ENCODE measurements around the gene PLA2G2A.

- TF ChIP-seq, protein P1, sequence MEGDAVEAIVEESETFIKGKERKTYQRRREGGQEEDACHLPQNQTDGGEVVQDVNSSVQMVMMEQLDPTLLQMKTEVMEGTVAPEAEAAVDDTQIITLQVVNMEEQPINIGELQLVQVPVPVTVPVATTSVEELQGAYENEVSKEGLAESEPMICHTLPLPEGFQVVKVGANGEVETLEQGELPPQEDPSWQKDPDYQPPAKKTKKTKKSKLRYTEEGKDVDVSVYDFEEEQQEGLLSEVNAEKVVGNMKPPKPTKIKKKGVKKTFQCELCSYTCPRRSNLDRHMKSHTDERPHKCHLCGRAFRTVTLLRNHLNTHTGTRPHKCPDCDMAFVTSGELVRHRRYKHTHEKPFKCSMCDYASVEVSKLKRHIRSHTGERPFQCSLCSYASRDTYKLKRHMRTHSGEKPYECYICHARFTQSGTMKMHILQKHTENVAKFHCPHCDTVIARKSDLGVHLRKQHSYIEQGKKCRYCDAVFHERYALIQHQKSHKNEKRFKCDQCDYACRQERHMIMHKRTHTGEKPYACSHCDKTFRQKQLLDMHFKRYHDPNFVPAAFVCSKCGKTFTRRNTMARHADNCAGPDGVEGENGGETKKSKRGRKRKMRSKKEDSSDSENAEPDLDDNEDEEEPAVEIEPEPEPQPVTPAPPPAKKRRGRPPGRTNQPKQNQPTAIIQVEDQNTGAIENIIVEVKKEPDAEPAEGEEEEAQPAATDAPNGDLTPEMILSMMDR (IDR thresholded peaks at IDR 0.05), result no peak
- no peak for TF ChIP-seq POLR2A (IDR thresholded peaks at IDR 0.05)
Measured at GRCh38 chr1:19926296-19927129, 52.9 kb downstream of the PLA2G2A start.
